Heart right ventricle (tissue), 16 donors: ENCODE measurements around the gene LPCAT1. TPM values are rescaled to one million over a fixed set of nuclear protein-coding genes. Genes with fewer than 3 reads are reported as not detected.
A peak's percentile ranks its signal among the peaks of the same experiment; 100 is the strongest.

ENCODE experiments used
- ATAC-seq, 8 donors: fragments of 200-7000 bp; cut with Tn5 transposase; one replicate each; pipeline ENCODE4 v1.9.1; 2020; ENCODE audit warnings: mild to moderate bottlenecking in 8 of 8, moderate library complexity in 8 of 8, moderate number of reproducible peaks in 1 of 8
- DNase-seq, 2 donors: peaks; one replicate each; pipeline ENCODE4 v3.0.0-alpha.2; 2020
- H3K27ac ChIP-seq, 10 donors: fragments of 200-600 bp; sonication (generic) in 2 of 10; one replicate each; pipeline versions ENCODE4 v1.5.0 to v1.8.0; 2020 to 2022; ENCODE audit warnings: mild to moderate bottlenecking in 3 of 10
- H3K27me3 ChIP-seq, 7 donors: fragments of 200-600 bp; one replicate each; pipeline ENCODE4 v1.8.0; 2021 to 2022; ENCODE audit warnings: mild to moderate bottlenecking in 2 of 7
- H3K36me3 ChIP-seq, 9 donors: fragments of 200-600 bp; sonication (generic) in 1 of 9; one replicate each; pipeline versions ENCODE4 v1.5.0 to v1.8.0; 2020 to 2022; ENCODE audit warnings: mild to moderate bottlenecking in 2 of 9
- H3K4me1 ChIP-seq, 9 donors: fragments of 200-600 bp; sonication (generic) in 1 of 9; one replicate each; pipeline versions ENCODE4 v1.5.0 to v1.8.0; 2020 to 2022; ENCODE audit warnings: mild to moderate bottlenecking in 4 of 9
- H3K4me3 ChIP-seq, 10 donors: fragments of 200-600 bp; sonication (generic) in 2 of 10; one replicate each; pipeline versions ENCODE4 v1.5.0 to v1.8.0; 2020 to 2022; ENCODE audit warnings: mild to moderate bottlenecking in 7 of 10, moderate library complexity in 2 of 10
- H3K9me3 ChIP-seq, 11 donors: fragments of 200-600 bp in 10 of 11; sonication (generic) in 2 of 11; one replicate each; pipeline versions ENCODE4 v1.5.0 to v1.8.0; 2013 to 2022; ENCODE audit warnings: mild to moderate bottlenecking in 2 of 11, control low read depth in 1 of 11, moderate library complexity in 1 of 11
- WGBS, 2 donors: extraction: QIAGEN DNeasy Blood & Tissue Kit; methylation state at CpG; one replicate each; pipeline ENCODE4 v1.1.7; 2013; ENCODE audit warnings: inconsistent platforms in 1 of 2; 5-methylcytosine and 5-hydroxymethylcytosine counted together
- intact Hi-C, 10 donors: fragments of 100-400 bp; cut with DNase I; formaldehyde crosslinking; loops; one replicate each; pipeline versions ENCODE4 v1.11.1 to v1.14.2; 2022
- polyA plus RNA-seq, 2 donors: library from polyadenylated mRNA; stranded (reverse); fragments of 200-250 nt; gene quantifications; one replicate each; pipeline ENCODE4 v1.2.3, GENCODE V29; 2013
- total RNA-seq, 10 donors: library from RNA; stranded (reverse); fragmentation: NEBNext Ultra II Directional in 3 of 10; extraction: Animal tissue kit (Norgen Biotek cat#: 25700) in 3 of 10; gene quantifications; one replicate each; pipeline versions ENCODE4 v1.2.1 to v1.2.4, GENCODE V29; 2021 to 2023
- TF ChIP-seq, protein P1 (sequence below), 9 donors: fragments of 200-600 bp; sonication (generic) in 2 of 9; IDR thresholded peaks; one replicate each; pipeline versions ENCODE4 v1.5.0 to v1.8.0; 2021 to 2022; ENCODE audit warnings: antibody characterized with exemption in 9 of 9, mild to moderate bottlenecking in 5 of 9, moderate library complexity in 1 of 9
- donor health status: Arrhythmogenic right ventricular cardiomyopathy.
- donor health status: ischemic (EF 13 %, LVEDD 7.1; RV severe dilation, severe dysfunction).
- donor health status: healthy with polysubstance abuse.
- donor health status: DM: no; HTN: yes; CAD: no.
- donor health status: DM: no; HTN: no; CAD: no.
- donor health status: ischemic (EF 25% LVEDD 6.9; RV normal size, moderate dysfunction).
- donor health status: ischemic (EF 25% LVEDD 5.7; RV mildly dilated, moderate dysfunction).
- donor health status: healthy.
- donor health status: DM: yes; HTN: yes; CAD: no.
- donor health status: Ischemic cardiomyopathy.
- donor health status: ischemic (EF 35%, LVEDD 5.7; RV mildly dilated, moderate dysfunction).
- donor health status: nonischemic (EF 11% LVEDD 7.7; RV severe dilation, severe dysfunction).
- donor health status: DM: yes; HTN: yes; CAD: no.
- donor health status: PGD.
- donor health status: ischemic (EF 29% LVEDD 5.4; RV normal size, mild dysfunction).
- donor health status: nonischemic (EF 23%, LVEDD 6.1; RV moderate dilation, normal function).

The LPCAT1 gene
- total and polyA plus RNA-seq, 12 donors, result 5.6 to 25.5 (median 9.6) TPM

- TF ChIP-seq, protein P1, sequence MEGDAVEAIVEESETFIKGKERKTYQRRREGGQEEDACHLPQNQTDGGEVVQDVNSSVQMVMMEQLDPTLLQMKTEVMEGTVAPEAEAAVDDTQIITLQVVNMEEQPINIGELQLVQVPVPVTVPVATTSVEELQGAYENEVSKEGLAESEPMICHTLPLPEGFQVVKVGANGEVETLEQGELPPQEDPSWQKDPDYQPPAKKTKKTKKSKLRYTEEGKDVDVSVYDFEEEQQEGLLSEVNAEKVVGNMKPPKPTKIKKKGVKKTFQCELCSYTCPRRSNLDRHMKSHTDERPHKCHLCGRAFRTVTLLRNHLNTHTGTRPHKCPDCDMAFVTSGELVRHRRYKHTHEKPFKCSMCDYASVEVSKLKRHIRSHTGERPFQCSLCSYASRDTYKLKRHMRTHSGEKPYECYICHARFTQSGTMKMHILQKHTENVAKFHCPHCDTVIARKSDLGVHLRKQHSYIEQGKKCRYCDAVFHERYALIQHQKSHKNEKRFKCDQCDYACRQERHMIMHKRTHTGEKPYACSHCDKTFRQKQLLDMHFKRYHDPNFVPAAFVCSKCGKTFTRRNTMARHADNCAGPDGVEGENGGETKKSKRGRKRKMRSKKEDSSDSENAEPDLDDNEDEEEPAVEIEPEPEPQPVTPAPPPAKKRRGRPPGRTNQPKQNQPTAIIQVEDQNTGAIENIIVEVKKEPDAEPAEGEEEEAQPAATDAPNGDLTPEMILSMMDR (IDR thresholded peaks at IDR 0.05), result no peak
- intact Hi-C loops, result no loop called here
- WGBS, 2 donors, result 66 to 84% methylated on average over 6 of the region's 6 CpGs
- peaks cover 0 to 12% (median 0%) of the 10 kb centered on the region in 11 donors for H3K9me3 ChIP-seq
- H3K4me3 ChIP-seq, result no peak overlapping the region
- H3K27ac ChIP-seq, result no peak overlapping the region
- ATAC-seq (peak in 1 of 8 donors; percentile 21), DNase-seq (no peak)
- peaks cover 0 to 11% (median 0%) of the 10 kb centered on the region in 9 donors for H3K4me1 ChIP-seq
- H3K36me3 ChIP-seq, result no peaks in the 10 kb centered on the region
- H3K27me3 ChIP-seq, result peaks cover 0 to 14% (median 0%) of the 10 kb centered on the region in 7 donors
Observed at GRCh38 chr5:1558944-1559343, 35.2 kb upstream of the LPCAT1 start.

DNA sequence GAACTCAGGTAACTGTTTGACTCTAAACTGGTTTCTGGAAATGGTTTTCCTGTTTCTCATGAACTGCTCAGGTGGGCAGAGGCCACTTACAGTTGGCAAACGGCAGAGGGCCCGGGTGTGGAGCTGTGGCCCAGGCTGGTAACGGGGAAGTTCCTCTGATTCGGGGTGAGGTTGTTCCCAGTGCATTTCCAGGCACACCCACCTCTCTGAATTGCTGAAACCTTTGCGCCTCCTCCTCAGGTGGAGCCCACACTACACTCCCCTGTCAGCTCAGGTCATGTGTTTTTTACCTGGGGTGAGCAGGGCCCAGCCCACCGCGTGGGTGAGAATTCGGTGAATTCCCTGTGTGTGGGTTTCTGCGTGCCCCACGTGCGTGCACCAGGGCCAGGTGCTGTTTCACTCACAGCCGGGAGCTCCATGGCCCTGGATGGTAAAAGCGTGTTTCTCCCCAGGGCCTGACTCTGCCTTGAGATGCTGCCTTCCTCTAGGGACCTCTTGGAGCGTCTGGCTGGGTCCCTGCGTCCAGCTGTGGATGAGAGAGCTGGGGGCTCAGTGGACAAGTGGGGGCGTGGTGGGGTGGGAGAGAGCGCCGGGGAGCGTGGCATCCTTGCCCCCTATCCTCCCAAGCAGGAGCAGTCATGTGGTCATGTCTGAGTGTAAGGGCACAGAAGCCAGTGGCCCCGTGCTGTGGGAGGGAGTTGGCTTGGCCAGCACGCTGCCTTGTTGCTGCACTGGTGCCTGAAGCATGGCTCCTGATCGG is 33.5 kb upstream of the LPCAT1 start:
- H3K9me3 ChIP-seq, result peaks cover 0 to 12% (median 0%) of the 10 kb centered on the region in 11 donors
- DNase-seq (no peak), ATAC-seq (no peak)
- no peak overlapping the region for H3K4me3 ChIP-seq
- no peaks in the 10 kb centered on the region for H3K36me3 ChIP-seq
- 80 to 81% methylated on average over 22 of the region's 22 CpGs for WGBS, 2 donors
- H3K27ac ChIP-seq, result no peak overlapping the region
- TF ChIP-seq, protein P1 (IDR thresholded peaks at IDR 0.05), result no peak
- H3K4me1 ChIP-seq, result peaks cover 0 to 2% (median 0%) of the 10 kb centered on the region in 9 donors
- peaks cover 0 to 14% (median 0%) of the 10 kb centered on the region in 7 donors for H3K27me3 ChIP-seq
- intact Hi-C loops, result no loop called here

GRCh38 chr5:1555808-1556731 is 32.3 kb upstream of the LPCAT1 start:
- H3K27me3 ChIP-seq, result peaks cover 0 to 14% (median 0%) of the 10 kb centered on the region in 7 donors
- H3K9me3 ChIP-seq, result peaks cover 0 to 12% (median 0%) of the 10 kb centered on the region in 11 donors
- H3K36me3 ChIP-seq, result no peaks in the 10 kb centered on the region
- ATAC-seq (no peak), DNase-seq (no peak)
- H3K4me3 ChIP-seq, result no peak overlapping the region
- TF ChIP-seq, protein P1 (IDR thresholded peaks at IDR 0.05), result no peak
- intact Hi-C loops, result no loop called here
- H3K4me1 ChIP-seq, result peaks cover 0 to 7% (median 0%) of the 10 kb centered on the region in 9 donors
- no peak overlapping the region for H3K27ac ChIP-seq
- 86% methylated on average over 26 of the region's 26 CpGs for WGBS, 2 donors
